HG02798 (cell line): Measurements from ENCODE around the gene CCNB2.
"Not testable (repeated sequence)": the region's sequence is repeated elsewhere in the genome, so short reads cannot be mapped to it uniquely, and the experiment has no call there.

Experiments used
- ATAC-seq: cut with Tn5 transposase; IDR thresholded peaks from one replicate; pipeline ENCODE4 v1.9.1; 2021; ENCODE audit warnings: mild to moderate bottlenecking; ENCODE audit not compliant: unreplicated experiment, poor library complexity

Gene CCNB2

DNA sequence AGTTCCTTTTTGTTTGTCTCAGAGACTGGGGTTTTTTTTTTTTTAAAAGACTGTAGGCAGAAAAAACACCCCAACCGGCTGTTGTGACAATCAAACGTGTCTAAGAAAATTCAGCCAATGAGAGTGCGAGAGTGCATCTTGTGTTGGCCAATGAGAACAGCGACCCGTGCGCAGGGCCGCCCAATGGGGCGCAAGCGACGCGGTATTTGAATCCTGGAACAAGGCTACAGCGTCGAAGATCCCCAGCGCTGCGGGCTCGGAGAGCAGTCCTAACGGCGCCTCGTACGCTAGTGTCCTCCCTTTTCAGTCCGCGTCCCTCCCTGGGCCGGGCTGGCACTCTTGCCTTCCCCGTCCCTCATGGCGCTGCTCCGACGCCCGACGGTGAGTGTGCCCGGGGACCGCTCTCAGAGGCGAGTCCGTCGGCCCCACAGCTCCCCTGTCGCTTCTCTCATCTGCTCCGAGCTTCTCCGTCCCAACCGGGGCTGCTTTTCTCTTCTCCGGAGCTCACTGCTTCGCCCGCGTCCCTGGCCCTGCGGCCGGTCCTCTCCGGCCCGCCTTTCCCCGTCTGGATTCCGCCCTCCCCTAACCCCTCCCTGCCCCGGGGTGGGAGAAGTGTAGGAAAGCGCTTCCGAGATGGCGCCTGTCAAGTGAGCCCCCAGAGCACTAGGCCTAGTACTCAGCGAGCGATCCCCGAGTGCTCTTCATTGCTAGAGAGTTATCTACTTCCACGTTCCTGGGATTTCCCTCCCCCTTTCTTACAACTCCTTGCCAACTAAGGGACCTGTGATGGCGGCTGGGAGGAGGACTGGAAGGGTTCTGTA lies at the start of gene CCNB2:
CCNB2 (plus strand) TSS at position 235 of the 821 bp plus-strand sequence; CDS start at position 358, 123 bp downstream.
- peak; percentile 99 for ATAC-seq

DNA sequence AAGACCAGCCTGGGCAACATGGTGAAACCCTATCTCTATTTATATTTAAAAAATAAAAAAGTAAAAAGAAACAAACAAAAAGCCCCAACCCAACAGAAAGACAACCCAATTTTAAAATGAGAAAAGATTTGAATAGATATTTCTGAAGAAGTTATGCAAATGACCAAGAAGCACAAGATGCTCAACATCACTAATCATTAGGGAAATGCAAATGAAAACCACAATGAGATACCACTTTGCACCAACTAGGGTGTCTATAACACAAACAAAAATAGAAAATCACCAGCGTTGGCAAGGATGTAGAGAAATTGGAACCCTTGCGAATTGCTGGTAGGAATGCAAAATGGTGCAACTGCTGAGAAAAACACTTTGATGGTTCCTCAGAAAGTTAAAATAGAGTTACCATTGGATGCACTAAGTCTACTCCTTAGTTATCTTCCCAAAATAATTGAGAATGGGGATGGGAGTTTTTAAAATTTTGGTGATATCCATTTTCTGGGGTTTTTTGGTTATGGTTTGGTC lies 45.8 kb upstream of the CCNB2 start:
- no peak for ATAC-seq

DNA sequence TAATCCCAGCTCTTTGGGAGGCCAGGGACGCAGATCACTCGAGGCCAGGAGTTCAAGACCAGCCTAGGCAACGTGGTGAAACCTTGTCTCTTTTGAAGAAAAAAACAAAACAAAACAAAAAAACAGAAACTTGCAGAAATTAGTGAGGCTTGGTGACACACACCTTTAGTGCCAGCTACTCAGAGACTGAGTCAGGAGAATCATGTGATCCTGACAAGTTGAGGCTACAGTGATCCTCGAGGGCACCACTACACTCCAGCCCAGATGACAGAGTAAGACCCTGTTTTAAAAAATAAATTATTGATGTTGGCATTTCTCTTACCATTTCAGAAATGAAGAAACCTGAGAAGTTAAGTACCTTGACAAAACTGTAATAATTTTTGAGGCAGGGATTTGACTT lies 44.6 kb upstream of the CCNB2 start:
- no peak for ATAC-seq

DNA sequence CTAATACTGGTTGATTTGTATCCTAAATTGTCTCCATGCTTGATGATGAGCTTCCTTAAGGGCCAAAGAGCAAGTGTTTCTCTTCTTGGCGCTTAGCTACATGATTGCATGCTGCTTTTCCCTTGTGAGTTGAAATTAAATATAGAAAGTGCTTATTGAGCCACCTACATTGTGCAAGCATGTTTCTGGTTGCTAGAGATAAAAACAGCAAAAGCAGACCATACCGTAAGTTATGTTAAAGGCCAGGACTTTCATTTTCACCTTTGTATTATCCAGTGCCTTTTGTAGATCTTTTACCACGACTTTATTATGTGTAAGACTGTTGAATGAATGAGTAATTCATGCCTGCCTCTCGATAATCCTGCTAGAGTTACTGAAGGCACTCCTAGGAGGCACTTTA lies 41.9 kb upstream of the CCNB2 start:
- no peak for ATAC-seq

DNA sequence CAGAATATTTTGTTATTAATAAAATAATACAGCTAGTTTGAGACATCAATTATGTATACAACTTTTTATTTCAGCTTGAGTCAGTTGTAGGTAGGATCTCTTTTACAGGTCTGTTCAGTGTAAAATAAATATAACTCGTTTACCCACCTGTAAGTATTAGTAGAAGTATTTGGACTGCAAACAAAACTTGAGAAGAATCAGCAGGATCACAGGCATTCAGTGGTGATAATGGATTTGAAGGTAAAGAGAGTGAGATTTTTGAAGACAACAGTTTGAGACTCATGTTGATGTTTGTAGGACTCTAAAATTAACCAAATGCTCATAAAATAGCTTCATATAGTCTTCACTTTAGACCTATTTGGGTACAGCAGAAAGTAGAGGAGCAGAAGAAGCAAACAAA lies 35.5 kb upstream of the CCNB2 start:
- no peak for ATAC-seq

DNA sequence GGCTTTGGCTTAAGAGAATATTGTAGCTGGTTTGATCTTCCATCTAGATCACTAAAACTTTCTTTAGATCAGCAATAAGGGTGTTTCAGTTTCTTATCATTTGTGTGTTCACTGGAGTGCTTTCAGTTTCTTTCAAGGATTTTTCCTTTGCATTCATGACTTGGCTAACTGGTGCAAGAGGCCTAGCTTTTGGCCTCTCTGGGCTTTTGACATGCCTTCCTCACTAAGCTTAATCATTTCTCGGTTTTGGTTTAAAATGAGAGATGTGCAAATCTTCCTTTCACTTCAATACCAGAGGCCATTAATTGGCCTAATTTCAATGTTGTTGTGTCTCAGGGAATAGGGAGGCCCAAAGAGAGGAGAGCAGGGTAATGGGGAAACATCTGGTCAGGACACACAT lies 30.3 kb upstream of the CCNB2 start:
- peak; percentile 31 for ATAC-seq

DNA sequence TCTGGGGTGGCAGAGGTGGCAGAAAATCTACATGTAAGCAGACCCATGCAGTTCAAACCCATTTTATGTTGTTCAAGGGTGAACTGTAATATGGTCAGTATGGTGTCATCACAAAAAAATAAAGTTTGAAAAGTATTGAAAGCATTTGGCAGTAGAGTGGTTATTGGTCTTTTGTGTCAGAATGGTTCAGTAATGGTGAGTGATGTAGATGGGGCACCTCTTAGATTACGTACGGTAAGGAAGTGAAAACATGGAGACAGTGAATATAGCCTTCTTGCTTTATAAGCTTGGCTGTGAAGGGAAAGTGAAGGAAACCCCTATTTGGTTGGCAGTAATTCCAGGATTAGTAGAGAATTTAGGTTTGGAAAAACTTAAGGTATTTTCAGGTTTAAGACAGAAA lies 17.2 kb upstream of the CCNB2 start:
- ATAC-seq = no peak

DNA sequence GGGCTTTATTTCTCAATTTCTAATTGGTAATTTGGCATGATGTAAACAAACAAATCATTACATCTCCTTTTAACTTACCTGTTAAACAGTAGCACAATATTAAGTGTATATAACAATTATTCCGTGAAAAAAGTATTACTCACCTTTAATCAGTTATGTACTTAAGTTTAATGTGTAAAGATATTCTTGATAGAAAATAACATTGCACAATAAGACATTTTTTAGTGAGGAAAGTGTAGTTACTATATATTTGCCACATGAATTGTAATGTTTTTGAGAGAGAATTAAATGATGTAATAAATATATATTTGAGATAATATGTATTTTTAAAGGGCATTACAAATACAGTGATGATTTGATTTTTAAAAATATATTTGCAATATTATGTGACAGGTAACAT lies 10.9 kb upstream of the CCNB2 start:
- no peak for ATAC-seq

DNA sequence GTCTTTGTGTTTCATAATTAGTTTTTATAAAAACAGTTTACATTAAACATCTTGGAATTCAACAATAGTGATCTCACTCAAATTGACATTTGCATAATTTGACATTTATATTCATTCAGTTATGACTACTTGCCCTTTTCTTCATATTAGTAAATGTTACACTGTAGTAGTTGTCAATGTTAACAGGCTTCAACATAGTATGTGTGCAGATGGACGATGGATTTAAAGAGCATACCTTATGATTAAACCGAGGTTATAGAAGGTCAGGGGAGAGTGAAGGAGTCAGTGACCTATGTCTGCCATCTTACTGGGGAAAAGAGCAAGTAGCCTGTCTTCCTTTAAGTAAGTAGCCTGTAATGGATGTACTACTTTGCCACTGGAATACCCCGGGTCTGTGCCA lies 8.5 kb upstream of the CCNB2 start:
- ATAC-seq = no peak

DNA sequence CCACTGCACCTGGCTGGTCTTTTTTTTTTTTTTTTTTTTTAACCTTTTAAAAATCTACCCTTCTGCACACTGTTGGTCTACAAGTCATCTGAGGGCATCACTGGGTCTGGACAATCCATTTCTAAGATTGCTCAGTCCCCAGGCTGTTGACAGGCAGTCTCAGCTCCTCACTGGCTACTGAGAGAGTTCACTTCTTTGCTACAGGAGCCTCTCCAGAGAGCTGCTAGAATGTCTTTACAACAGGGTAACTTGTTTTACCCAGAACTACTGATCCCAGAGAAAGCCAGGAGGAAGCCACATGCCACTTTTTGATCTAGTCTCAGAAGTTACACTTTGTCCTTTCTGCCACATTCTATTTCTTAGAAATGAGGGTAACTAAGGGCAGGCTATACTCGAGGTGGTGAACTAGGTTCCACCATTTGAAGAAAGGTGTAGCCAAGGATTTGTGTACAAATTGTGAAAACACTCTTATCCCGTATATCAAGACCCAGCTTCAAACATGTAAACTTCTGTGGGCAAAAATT lies 5.7 kb upstream of the CCNB2 start:
- no peak for ATAC-seq

DNA sequence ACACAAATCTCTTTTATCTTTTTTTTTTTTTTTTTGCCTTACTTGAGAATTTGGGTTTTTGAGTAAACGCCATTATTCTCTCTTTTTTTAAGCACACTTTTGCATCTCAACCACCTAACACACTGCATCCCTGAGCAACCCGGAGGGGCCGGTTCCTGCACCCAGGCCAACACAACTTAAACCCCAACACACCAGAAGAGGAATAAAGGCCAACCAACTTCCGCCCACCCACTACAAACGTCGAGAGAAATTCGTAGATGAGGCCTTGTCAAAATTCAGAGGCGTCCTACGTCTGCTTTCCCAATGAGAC lies 389 bp upstream of the CCNB2 start:
- peak; percentile 31 for ATAC-seq

DNA sequence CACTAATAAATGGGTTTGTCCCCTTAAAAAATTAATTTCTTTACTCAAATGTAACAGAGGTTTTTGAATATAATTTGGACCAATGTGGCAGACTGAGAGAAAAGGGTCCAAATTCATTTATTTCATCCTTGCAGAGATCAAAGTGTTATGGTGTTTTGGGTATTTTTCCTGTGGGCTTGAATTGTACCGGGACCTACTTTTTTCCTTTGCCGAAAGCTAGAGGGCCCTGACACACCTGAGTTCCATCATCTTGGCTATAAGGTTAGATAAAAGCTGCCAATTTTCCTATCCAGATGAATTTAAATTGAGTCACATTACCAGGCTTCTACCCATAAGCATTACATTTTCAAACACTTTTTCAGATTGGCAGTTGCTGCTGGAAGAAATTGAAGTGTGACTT lies 908 bp downstream of the CCNB2 start:
- no peak for ATAC-seq

DNA sequence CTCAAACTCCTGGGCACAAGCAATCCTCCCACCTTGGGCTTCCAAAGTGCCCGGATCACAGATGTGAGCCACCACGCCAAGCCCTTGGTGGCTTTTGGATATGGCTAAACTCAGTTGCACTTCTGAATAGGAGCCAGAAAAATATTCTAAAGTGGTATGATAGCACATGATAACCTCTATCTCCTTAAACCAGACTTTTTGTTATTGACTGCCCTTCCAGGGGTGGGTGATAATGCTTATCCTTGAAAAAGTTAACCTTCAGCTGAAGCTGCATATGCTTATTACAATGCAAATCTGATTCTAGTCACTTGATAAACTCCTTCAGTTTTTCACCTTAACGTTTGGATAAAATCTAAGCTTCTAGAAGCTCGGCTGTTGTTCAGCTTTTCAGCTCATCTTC lies 6.3 kb downstream of the CCNB2 start:
- no peak for ATAC-seq

DNA sequence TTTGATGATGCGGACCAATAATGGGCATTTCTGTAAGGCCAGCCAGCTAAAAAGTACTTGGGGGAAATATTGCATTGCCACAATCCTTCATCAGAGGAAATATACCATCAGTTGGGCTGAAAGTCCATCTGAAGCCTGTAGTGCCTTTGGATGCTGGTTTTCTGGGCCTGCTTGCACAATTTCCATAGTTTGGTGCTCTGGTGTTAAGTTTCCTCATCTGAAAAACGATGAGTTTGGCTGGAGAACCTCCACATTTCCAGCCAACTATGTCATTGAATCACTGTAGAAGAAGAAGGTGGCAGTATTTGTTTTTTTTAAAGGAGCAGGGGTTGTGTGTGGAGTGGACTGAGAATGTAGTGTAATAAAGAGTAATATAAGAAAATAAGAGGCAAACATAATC lies 10.1 kb downstream of the CCNB2 start:
- no peak for ATAC-seq

DNA sequence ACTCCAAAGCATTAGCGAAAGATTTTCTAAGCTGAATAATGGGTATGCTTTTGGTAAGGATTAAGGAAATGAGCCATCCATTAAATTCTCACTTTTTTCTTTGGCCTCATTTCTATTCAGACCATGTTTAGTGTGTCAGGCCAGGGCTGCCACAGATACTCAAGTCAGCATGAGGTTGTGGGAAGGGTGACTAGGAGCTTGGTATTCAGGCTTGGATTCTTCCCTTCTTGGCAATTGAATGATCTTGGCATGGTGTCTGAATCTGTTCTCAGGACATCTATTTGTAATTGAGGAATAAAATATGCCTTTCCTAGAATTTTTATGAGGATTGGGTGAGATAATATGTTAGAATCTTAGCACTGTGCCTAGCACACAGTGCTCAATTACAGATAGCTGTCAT lies 11.2 kb downstream of the CCNB2 start:
- ATAC-seq = no peak

DNA sequence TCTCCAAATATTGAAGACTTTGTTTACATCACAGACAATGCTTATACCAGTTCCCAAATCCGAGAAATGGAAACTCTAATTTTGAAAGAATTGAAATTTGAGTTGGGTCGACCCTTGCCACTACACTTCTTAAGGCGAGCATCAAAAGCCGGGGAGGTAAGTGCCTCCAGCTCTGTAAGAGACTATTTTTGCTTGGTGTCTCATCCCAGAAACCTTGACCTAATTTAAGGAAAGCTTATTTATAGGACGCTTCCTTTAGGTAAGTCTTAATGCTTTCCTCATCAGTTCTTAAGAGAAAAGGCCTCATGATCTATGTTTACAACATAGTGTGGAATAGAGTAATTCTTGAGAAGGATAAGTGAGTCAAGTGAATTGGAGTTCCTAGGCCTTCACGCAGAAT lies 11.8 kb downstream of the CCNB2 start:
- no peak for ATAC-seq

DNA sequence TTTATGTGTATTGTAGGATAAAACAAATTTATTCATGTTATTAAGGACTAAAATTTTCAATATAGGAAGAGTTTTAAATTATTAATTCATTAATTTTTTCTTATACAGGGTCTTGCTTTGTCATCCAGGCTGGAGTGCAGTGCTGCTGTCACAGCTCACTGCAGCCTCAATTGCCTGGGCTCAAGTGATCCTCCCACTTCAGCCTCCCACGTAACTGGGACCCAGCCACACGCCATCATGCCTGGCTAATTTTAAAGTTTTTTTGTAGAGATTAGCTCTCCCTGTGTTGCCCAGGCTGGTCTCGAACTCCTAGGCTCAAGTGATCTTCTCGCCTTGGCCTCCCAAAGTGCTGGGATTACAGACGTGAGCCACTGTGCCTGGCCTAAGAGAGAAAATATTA lies 14.7 kb downstream of the CCNB2 start:
- ATAC-seq = no peak

DNA sequence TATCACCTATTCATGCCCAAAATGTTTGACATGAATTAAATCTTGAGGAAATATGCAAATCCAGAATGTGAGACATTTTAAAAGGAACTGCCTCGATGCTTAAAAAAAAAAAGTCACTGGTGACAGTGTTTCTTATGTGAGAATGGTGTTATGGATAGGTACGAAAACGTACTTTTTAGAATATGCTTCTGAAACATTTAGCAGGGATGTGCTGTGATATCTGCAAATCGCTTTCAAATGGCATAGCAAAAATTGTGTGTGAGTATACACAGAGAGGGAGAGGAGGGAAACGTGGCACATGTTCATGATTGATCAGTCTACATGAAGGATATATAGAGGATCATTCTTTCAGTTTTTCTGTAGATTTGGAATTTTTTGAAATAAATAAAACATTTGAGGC lies 16.0 kb downstream of the CCNB2 start:
- ATAC-seq = no peak

DNA sequence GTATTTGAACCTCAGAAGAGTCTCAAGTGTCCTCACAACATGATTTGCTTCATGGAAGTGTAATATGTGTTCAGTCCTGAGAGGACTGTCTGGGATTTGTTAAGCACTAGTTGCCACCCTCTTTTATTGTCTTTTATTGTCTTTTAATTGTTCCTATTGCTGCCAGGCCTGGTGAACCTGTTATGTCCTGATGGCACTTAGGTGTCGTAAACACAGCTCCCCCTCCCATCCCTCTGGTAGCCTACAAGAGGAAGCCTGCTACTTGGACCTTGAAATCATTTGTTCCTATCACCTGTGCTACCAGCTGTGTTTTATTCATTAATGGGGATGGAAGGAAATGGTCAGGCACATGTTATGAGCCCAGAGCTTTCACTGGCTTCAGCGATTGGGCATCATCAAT lies 19.3 kb downstream of the CCNB2 start:
- no peak for ATAC-seq

DNA sequence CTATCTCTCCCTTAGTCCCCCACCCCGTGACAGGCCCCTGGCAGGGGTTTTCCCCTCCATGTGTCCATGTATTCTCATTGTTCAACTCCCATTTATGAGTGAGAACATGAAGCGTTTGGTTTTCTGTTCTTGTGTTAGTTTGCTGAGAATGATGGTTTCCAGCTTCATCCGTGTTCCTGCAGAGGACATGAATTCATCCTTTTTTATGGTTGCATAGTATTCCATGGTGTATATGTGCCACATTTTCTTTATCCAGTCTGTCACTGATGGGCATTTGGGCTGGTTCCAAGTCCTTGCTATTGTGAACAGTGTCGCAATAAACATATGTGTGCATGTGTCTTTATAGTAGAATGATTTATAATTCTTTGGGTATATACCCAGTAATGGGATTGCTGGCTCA lies 20.7 kb downstream of the CCNB2 start:
- not testable (repeated sequence) for ATAC-seq

DNA sequence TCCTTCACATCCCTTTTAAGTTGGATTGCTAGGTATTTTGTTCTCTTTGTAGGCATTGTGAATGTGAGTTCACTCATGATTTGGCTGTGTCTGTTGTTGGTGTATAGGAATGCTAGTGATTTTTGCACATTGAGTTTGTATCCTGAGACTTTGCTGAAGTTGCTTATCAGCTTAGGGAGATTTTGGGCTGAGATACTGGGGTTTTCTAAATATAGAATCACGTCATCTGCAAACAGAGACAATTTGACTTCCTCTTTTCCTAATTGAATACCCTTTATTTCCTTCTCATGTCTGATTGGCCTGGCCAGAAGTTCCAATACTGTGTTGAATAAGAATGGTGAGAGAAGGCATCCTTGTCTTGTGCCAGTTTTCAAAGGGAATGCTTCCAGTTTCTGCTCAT lies 22.3 kb downstream of the CCNB2 start:
- not testable (repeated sequence) for ATAC-seq

DNA sequence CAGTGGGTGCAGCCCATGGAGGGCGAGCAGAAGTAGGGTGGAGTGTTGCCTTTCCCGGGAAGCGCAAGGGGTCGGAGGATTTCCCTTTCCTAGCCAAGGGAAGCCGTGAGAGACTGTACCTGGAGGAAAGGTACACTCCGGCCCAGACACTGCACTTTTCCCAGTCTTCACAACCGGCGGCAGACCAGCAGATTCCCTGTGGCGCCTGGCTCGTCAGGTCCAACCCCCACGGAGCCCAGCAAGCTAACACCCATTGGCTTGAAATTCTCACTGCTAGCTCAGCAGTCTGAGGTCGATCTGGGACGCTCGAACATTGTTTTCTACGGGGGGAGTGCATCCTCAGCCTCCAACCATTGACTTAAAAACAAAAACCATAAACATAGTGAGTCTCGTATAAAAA lies 26.5 kb downstream of the CCNB2 start:
- ATAC-seq = no peak
